H54 (cell line): Measurements from ENCODE around the gene ATP5F1E.

Experiments
- DNase-seq: peaks from one replicate; pipeline ENCODE4 v3.0.0; 2011; ENCODE audit warnings: low spot score, mixed read lengths; ENCODE audit not compliant: insufficient read length
- FAIRE-seq: peaks from 3 replicates; lab custom pipeline; 2011; peaks lifted over from hg19 to GRCh38; lab: Jason Lieb, UNC
- POLR2A ChIP-seq: IDR thresholded peaks from 2 replicates; pipeline ENCODE4 v1.6.1; 2011; ENCODE audit warnings: low read depth, mild to moderate bottlenecking, low read length

ATP5F1E gene

GRCh38 chr20:59032023-59032712 is at the start of gene ATP5F1E:
Gene ATP5F1E (minus strand): TSS chr20:59032335. CDS start chr20:59032251, 84 bp downstream.
- FAIRE-seq (no peak), DNase-seq (peak; percentile 87)
- TF ChIP-seq POLR2A, result peak; percentile 86

GRCh38 chr20:59081036-59081435 is 48.9 kb upstream of the ATP5F1E start:
- no peak for TF ChIP-seq POLR2A
- DNase-seq (no peak), FAIRE-seq (no peak)

- TF ChIP-seq POLR2A, result no peak
- no peak for DNase-seq
- FAIRE-seq, result no peak
Measured at GRCh38 chr20:59078231-59078630, 46.1 kb upstream of the ATP5F1E start.

DNA sequence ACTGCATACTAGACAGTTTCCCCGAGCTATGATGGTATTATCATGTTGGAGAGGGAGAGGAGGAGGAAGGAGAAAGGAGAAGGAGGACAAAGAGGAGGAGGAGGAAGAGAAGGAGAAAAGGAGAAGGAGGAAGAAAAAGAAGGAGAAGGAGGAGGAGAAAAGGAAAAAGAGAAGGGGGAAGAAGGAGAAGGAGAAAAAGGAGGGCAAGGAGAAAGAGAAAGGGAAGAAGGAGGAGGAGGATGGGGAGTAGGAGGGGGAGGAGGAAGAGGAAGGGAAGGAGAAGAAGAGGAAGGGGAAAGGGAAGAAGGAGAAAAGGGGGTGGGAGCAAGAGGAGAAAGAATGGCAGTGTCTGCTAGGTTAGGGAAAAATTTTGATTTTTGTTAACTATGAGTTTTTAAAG is 45.6 kb upstream of the ATP5F1E start:
- no peak for FAIRE-seq

DNA sequence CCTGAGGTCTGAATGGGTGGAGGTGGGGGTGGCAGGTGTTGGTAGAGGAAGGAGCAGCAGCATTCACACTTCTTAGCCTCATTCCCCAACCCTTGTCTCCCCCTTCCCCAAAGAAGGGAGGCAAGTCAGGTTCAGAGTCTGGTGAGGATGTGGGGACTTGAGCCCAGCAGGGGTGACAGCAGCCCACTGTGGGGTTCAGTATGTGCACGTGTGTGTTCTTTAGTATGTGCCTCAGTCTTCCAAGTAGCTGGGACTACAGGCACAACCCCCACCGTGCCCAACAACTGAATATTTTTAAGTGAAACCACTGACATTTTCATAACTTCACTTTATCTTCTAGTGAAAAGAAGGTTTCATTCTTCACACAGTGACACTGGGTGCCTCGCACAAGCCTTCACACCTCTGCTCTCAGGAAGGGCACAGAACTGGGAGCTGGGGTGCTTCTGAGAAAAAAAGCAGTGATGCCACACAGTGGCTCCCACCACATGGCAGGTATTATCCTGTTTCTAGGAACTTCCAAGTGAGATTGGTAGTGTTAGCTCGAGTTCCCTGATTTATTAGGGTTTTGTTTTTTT is 43.9 kb upstream of the ATP5F1E start:
- DNase-seq, result no peak
- FAIRE-seq, result no peak
- no peak for TF ChIP-seq POLR2A

More for the DNA sequence above, 45.6 kb upstream of the ATP5F1E start:
- no peak for DNase-seq
- no peak for TF ChIP-seq POLR2A

GRCh38 chr20:59074456-59074855 is 42.3 kb upstream of the ATP5F1E start:
- TF ChIP-seq POLR2A, result no peak
- FAIRE-seq (peak; percentile 52), DNase-seq (no peak)

DNA sequence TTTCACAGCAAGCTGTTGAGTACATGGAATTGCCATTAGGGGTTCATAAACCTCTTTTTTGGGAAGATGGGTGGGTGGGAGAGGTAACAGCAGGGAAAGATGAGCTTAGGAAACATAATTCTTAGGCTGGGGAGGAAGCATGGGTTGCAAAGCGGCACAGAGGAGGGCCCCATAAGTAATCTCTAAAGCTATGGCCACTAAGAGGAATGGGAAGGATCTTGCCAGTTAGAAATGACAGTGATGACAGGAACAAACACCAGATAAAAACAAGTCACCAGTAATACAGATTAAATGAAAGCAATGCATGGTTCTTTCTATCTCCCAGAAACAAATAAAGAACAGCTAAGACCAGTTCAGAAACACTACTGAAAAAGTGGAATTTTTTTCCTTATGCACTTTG is 41.4 kb upstream of the ATP5F1E start:
- FAIRE-seq (no peak), DNase-seq (no peak)
- TF ChIP-seq POLR2A, result no peak

DNA sequence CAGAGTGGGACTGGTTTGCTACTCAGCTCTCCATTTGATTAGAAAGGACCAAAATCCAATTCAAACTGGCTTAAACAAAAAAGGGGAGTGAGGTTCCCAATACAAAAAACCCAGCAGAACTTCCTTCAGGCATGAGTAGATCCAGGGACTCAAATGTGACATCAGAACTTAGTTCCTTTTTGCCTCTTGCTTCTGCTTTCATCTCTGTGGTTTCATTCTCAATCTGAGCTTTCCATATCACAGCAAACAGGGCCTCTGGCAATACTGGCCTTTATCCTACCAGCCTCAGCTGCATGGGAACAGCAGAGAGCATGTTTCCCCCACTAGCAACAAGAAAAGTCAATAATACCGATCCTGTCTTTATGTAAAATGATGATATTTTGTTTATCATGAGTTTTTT is 39.1 kb upstream of the ATP5F1E start:
- TF ChIP-seq POLR2A, result no peak
- DNase-seq (no peak), FAIRE-seq (no peak)

DNA sequence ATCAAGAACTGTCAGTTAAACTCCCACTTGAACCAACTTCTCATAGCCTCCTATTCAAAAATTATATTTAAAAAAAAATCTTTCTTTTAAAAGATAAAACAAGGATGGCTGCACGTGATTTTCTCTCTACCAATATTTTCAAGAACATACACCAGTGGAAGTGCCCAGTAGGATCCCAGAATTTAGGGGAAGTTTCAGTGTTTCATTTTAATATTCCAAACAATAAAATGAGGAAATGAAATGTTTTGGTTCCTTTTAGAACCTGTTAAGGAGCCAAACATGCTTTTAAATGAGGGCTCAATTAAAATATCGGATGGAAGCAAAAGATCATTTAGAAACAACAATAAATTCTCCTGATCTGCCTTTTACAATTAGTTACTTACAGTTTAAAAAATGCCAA is 36.9 kb upstream of the ATP5F1E start:
- FAIRE-seq (no peak), DNase-seq (no peak)
- no peak for TF ChIP-seq POLR2A

DNA sequence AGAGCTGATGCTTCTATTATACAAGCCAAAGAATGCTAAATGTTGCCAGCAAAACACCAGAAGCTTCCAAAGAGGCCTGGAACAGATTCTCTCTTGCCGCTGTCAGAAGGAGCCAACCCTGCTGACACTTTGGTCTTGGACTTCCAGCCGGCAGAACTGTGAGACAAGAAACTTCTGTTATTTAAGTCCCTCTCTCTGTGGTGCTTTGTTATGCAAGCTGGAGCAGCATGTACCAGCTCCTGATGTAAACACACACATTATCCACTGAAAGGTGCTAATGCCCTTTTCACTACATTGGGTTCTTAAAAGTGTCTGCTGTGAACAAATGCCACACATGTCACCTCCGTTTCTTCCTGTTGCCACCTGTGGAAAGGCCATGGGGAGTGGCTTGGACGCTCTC is 36.4 kb upstream of the ATP5F1E start:
- DNase-seq, result no peak
- TF ChIP-seq POLR2A, result no peak
- FAIRE-seq, result no peak

- DNase-seq (no peak), FAIRE-seq (no peak)
- TF ChIP-seq POLR2A, result no peak
Measured at GRCh38 chr20:59064214-59064722, 32.1 kb upstream of the ATP5F1E start.

GRCh38 chr20:59063358-59064213 is 31.5 kb upstream of the ATP5F1E start:
- no peak for TF ChIP-seq POLR2A
- peak; percentile 89 for FAIRE-seq
- peak; percentile 63 for DNase-seq

DNA sequence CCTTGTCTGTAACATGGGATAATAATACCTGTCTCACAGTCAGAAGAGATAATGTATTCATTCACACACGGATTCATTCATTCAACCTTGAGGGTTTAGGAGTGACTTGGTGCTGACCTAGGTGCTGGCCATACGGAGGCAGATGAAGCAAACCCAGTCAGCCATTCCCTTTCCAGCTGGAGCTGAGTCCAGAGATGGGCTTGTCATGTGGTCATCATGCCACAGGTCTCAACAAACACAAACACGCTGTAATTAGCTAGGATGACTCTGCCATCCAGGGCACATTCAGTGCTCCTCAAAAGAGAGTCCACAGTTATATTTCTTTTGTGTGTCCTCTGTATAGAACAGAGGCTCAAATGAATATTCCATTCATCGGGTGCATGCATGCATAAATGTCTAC is 29.9 kb upstream of the ATP5F1E start:
- TF ChIP-seq POLR2A, result no peak
- no peak for FAIRE-seq
- no peak for DNase-seq

GRCh38 chr20:59055302-59055701 is 23.2 kb upstream of the ATP5F1E start:
- DNase-seq, result no peak

More at GRCh38 chr20:59055302-59055701, 23.2 kb upstream of the ATP5F1E start:
- FAIRE-seq, result no peak
- no peak for TF ChIP-seq POLR2A
